OCI-LY1 (cell line): ENCODE data around the gene TAC3.

Experiments
- EZH2 ChIP-seq: fragments of 200-600 bp; sonication (generic), shearing (Covaris generic); IDR thresholded peaks from 2 replicates; pipeline ENCODE4 v1.8.0; 2017; ENCODE audit warnings: borderline replicate concordance, mixed run types, mild to moderate bottlenecking, antibody characterized with exemption, low read length, moderate library complexity, mixed read lengths
- TF ChIP-seq, protein P1 (sequence below): fragments of 200-600 bp; sonication (generic), shearing (Covaris generic); IDR thresholded peaks from 2 replicates; pipeline ENCODE4 v1.5.1; 2017; ENCODE audit warnings: mild to moderate bottlenecking, antibody characterized with exemption, low read length, moderate library complexity, mixed read lengths

DNA sequence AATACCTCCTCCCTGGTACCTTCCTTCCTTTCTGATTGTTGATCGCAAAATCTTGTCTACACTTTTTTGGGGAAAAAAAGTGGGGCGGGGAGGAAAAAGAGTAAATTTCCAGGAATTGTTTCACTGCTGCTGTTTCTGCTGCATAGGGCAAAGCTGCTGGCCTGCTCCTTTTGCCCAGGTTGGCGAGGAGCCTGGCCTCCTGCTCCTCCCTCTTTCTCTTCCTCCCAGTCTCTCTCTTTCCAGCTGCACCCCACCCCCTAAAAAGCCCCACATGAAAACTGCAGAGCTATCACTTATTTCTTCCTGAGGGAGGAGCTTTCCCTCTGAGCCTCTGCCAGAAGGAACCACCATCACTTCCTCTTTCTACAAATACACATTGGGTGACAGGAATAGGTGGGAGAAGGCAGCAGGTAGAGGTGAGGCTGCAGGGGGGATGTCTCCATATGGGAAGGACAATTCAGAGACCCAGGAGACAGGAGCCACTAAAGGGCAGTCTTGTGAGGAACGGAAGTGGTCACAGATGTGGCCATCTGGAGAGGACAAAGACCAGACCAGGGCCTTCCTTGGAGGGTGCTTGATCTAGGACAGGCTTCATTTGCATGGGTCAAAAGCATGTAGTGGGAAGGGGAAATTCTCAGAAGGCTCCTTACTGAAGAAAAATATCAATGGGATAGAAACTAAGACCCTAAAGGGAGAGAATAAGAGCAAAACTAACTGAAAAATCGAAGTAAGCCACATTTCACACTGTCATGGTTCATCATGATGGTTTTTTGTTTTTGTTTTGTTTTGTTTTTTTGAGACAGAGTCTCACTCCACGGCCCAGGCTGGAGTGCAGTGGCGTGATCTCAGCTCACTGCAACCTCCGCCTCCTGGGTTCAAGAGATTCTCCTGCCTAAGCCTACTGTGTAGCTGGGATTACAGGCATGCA is 24.7 kb downstream of the TAC3 start:
- TF ChIP-seq, protein P1, sequence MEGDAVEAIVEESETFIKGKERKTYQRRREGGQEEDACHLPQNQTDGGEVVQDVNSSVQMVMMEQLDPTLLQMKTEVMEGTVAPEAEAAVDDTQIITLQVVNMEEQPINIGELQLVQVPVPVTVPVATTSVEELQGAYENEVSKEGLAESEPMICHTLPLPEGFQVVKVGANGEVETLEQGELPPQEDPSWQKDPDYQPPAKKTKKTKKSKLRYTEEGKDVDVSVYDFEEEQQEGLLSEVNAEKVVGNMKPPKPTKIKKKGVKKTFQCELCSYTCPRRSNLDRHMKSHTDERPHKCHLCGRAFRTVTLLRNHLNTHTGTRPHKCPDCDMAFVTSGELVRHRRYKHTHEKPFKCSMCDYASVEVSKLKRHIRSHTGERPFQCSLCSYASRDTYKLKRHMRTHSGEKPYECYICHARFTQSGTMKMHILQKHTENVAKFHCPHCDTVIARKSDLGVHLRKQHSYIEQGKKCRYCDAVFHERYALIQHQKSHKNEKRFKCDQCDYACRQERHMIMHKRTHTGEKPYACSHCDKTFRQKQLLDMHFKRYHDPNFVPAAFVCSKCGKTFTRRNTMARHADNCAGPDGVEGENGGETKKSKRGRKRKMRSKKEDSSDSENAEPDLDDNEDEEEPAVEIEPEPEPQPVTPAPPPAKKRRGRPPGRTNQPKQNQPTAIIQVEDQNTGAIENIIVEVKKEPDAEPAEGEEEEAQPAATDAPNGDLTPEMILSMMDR, result no peak
- no peak for TF ChIP-seq EZH2
